Stomach smooth muscle (tissue), 2 donors: ENCODE results near the gene WDR90.
"Not testable (repeated sequence)": the region's sequence is repeated elsewhere in the genome, so short reads cannot be mapped to it uniquely, and the experiment has no call there.

Experiments
- H3K27ac ChIP-seq: one replicate; pipeline ENCODE4 v1.7.0; 2013; ENCODE audit warnings: mild to moderate bottlenecking, low read length, inconsistent platforms
- H3K27me3 ChIP-seq, 2 donors: one replicate each; pipeline ENCODE4 v1.7.0; 2013; ENCODE audit warnings: low read length in 2 of 2; ENCODE audit not compliant: insufficient read depth in 2 of 2, control insufficient read depth in 1 of 2
- H3K36me3 ChIP-seq, 2 donors: one replicate each; pipeline ENCODE4 v1.7.0; 2013; ENCODE audit warnings: low read length in 2 of 2; ENCODE audit not compliant: control insufficient read depth in 2 of 2, insufficient read depth in 2 of 2
- H3K4me1 ChIP-seq: one replicate; pipeline ENCODE4 v1.7.0; 2013; ENCODE audit warnings: low read length; ENCODE audit not compliant: control insufficient read depth, insufficient read depth
- H3K4me3 ChIP-seq, 2 donors: one replicate each; pipeline ENCODE4 v1.7.0; 2013; ENCODE audit warnings: low read length in 2 of 2
- H3K9ac ChIP-seq, 2 donors: one replicate each; pipeline ENCODE4 v1.7.0; 2013; ENCODE audit warnings: low read length in 2 of 2, mild to moderate bottlenecking in 1 of 2
- H3K9me3 ChIP-seq, 2 donors: one replicate each; pipeline ENCODE4 v1.7.0; 2013; ENCODE audit warnings: low read length in 2 of 2; ENCODE audit not compliant: control insufficient read depth in 2 of 2
- donor health status: healthy.
- donor health status: Pancreatic carcinoma.

Gene WDR90

DNA sequence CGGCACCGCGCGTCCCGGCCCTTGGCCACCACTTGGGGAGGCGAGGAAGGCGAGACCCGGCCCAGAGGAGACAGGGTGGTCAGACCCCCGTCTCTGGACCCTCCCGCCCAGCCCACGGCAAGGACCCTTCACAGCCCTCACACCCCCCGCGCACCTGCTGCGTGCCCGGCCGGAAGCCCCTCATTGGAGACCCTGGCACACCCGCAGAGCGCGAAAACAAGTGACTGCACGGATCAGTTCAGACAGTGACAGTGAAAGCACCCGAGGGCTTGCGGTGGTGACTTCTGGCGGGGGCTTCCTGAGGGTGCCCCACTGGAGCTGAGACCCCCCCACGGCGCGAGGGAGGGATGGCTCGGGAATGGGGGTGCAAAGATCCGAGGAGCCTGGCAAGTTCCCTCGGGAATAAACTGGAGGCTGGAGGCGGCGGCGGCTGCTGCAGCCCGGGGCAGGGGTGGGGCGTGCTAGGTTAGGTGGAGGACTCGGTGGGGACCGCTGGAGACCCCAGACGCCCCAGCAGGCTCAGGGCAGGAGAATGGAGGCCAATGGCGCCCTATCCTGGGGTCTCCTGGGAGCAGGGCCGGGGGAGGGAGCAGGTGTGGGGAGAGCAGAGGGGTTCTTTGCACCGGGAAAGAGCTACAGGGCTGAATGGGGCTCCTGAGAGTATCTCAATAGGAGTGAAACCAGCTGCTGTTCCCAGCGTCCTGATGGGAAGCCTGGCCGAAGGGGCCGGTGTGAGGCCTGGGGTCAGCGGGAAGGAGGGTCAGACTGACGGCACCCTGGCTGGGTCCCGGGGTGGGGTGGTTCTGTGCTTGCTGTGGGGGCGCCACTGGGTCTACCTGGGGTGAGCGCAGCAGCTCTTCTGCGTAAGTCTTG is 57.3 kb downstream of the WDR90 start:
- peaks cover 80 to 84% of the 10 kb centered on the region in 2 donors for H3K27me3 ChIP-seq
- no peak overlapping the region for H3K9ac ChIP-seq
- no peak overlapping the region for H3K4me3 ChIP-seq
- no peak overlapping the region for H3K27ac ChIP-seq
- peaks cover 18% of the 10 kb centered on the region for H3K4me1 ChIP-seq
- no peaks in the 10 kb centered on the region for H3K36me3 ChIP-seq
- H3K9me3 ChIP-seq: no peaks in the 10 kb centered on the region

DNA sequence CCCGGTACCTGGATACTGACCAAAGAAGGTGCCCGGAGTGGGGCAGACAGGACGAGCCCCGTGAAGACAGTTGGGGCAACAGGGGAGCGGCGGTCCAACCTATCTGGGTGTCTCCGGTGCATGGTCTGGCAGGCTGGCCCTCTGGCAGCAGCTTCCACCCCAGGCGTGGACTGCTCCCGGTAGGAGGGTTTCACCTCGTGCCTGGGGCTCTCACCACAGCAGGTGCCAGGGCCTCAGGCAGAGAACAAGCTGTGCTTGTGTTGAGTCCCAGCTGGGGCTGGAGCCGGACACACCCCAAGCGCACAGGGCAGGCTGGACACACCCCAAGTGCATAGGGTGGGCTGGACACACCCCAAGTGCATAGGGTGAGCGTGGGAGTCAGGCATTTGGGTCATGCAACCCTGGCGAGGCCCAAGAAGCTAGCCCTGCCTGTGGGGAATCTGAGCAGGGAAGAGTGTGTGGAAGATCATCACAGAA is 57.9 kb downstream of the WDR90 start:
- H3K9ac ChIP-seq: no peak overlapping the region
- no peak overlapping the region for H3K27ac ChIP-seq
- H3K4me3 ChIP-seq: no peak overlapping the region
- no peaks in the 10 kb centered on the region for H3K36me3 ChIP-seq
- peaks cover 74 to 80% of the 10 kb centered on the region in 2 donors for H3K27me3 ChIP-seq
- H3K9me3 ChIP-seq: no peaks in the 10 kb centered on the region
- peaks cover 18% of the 10 kb centered on the region for H3K4me1 ChIP-seq

DNA sequence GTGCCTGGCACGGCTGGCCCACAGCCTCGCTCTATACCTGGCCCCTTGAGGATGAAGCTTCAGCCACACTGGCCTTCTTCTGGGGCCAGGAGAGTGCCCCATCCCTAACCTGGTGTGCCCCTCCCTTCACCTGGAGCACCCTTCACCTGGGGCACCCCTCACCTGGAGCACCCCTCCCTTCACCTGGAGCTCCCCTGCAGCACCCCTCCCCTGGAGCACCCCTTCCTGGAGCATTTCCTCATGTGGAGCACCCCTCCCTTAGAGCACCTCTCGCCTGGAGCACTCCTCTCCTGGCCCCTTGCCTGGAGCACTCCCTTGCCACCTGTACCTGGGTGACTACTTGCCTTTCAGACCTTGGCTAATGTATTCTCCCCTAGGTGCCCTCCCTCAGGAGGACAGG is 58.9 kb downstream of the WDR90 start:
- peaks cover 18% of the 10 kb centered on the region for H3K4me1 ChIP-seq
- H3K36me3 ChIP-seq: no peaks in the 10 kb centered on the region
- H3K4me3 ChIP-seq: no peak overlapping the region
- H3K9ac ChIP-seq: no peak overlapping the region
- H3K27me3 ChIP-seq: peaks cover 65 to 72% of the 10 kb centered on the region in 2 donors
- H3K9me3 ChIP-seq: no peaks in the 10 kb centered on the region
- no peak overlapping the region for H3K27ac ChIP-seq

DNA sequence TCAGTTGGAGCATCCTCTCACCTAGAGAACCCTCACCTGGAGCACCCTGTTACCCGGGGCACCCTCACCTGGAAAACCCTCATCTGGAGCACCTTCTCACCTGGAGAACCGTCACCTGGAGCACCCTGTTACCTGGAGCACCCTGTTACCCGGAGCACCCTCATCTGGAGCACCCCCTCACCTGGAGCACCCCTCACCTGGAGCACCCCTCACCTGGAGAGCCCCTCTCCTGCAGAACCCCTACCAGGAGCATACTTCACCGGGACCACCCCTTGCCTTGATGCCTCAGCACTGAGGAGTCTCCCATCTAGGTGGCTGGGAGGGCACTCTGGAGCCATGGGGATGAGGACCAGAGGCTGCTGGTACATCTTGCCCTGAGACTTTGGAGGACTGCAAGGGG is 59.8 kb downstream of the WDR90 start:
- H3K27me3 ChIP-seq: peaks cover 56 to 62% of the 10 kb centered on the region in 2 donors
- H3K9ac ChIP-seq: no peak overlapping the region
- no peak overlapping the region for H3K27ac ChIP-seq
- no peaks in the 10 kb centered on the region for H3K36me3 ChIP-seq
- H3K4me1 ChIP-seq: peaks cover 19% of the 10 kb centered on the region
- no peaks in the 10 kb centered on the region for H3K9me3 ChIP-seq
- no peak overlapping the region for H3K4me3 ChIP-seq

DNA sequence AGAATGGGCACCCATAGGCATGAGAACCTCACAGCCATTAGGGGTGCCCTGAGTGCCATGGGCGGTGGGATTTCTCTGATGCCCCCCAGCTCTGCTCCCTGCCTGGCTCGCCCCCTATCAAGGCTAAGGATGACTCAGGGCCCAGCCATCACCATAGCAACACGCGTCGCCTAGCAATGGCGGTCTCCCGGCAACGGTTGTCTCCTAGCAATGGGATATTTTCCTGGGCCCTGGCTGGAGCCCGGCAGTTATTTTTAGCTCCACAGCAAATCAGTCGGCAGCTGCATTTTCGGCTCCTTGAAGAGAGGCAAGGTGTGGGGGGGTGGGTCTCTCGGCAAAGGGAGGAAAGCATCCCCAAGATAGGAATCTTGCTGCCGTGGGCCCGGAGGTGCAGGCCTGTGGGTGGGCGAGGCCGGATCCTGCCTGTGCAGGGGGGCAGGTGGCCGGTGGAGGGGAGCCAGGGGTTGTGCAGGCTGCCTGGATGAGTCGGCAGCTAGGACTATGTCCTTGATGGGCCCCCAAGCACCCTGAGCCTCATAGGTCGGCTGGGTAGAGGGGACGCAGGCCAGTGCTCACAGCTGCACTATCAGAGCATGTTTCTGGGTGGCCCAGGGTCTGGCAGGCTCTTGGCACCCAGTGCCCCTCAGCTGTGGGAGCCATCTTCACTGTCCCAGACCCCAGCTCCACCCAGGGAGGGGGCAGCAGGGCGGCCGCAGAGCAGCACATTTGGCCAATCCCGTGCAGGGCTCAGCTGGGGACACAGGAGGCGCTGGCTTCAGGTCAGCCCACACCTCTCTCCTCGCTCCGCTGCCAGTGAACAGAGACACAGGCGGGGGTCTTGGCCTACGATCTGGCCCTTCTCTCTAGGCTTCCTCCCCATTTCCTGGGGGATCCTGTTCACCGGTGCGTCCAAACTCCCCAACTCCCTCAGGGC is 60.7 kb downstream of the WDR90 start:
- no peak overlapping the region for H3K4me3 ChIP-seq
- peaks cover 27% of the 10 kb centered on the region for H3K4me1 ChIP-seq
- no peak overlapping the region for H3K9ac ChIP-seq
- H3K27ac ChIP-seq: no peak overlapping the region
- peaks cover 49 to 54% of the 10 kb centered on the region in 2 donors for H3K27me3 ChIP-seq
- H3K36me3 ChIP-seq: no peaks in the 10 kb centered on the region
- H3K9me3 ChIP-seq: no peaks in the 10 kb centered on the region

DNA sequence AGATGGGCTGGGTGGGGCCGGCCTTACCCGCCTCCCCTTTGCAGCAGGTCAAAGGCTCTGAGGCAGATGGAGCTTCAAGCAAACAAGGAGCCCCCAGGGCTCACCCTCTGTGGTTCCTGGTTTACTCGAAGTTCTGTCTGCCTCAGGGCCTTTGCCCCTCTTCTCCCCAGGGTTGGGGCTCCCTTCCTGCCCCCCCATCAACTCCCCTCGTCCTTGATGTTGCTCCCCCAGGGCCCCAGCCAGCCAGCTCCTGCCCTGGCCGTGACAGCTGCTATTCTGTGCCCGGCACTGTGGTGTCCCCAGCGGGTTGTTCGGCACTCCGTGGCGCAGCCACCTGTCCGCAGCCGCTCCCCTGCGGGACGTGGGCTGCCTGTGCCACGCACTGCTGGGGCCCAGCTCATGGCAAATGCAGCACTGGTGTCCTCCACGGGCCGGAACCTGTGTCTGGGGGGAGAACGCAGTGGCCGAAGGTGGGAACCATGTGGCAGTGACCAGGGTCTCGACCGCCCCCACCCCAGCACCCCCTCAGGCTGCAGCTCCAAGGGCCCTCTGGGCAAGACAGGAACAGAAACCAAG is 61.4 kb downstream of the WDR90 start:
- Histone ChIP-seq H3K4me3 (no peak overlapping the region), H3K4me1 (peaks cover 32% of the 10 kb centered on the region), H3K36me3 (no peaks in the 10 kb centered on the region), H3K9ac (no peak overlapping the region), H3K27me3 (peaks cover 47 to 51% of the 10 kb centered on the region in 2 donors), H3K9me3 (no peaks in the 10 kb centered on the region), H3K27ac (no peak overlapping the region)

DNA sequence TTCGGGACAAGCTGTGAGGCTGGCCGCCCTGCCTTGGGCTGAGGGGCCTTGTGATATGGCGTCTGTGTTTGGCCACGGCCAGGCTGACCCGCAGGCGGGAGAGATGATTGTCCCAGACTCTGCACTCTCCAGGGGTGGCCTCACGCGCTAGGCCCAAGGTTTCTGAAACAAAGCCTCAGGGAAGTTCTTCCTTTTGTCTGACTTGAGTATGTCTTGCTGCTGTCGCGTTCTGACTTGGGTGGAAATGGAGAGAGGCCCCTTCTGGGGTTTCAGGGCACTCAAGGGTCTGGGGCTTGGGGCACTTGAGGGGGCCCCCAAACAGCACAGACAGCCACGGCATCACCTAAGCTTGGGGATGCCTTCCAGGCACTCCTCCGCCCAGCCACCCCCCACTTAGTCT is 61.9 kb downstream of the WDR90 start:
- Histone ChIP-seq H3K27ac (no peak overlapping the region), H3K9ac (no peak overlapping the region), H3K4me1 (peaks cover 35% of the 10 kb centered on the region), H3K9me3 (no peaks in the 10 kb centered on the region), H3K27me3 (peaks cover 48 to 53% of the 10 kb centered on the region in 2 donors), H3K4me3 (no peak overlapping the region), H3K36me3 (no peaks in the 10 kb centered on the region)

DNA sequence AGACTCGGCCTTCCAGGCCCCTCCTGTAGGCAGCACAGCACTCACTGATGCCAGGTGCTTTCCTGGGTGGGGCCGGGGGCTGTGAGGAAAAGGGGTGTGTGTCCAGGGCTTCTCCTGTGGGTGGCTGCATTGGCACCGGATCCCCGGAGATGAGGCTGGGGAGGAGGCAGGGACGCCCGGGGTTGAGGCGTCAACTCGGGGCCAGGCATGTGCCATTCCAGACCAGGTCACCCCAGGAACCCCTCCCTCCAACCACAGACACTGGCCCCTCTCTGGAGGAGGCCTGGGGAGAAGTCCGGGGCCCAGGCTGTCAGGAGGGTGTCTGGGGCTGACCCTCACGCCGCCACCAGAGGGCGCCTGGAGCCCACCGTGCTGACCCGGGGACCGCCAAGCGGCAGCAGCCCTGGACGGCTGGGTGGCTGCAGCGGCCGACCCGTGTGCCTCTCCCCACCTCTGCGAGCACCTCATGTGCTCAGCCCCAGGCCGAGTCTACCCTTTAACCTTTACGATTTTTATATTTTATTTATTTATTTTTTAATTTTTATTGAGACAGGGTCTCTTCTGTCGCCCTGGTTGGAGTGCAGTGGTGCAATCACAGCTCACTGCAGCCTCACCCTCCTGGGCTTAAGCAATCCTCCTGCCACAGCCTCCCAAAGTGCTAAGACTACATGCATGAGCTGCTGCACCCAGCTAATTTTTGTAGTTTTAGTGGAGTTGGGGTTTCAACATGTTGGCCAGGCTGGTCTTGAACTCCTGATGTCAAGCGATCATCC is 62.6 kb downstream of the WDR90 start:
- Histone ChIP-seq H3K36me3 (no peaks in the 10 kb centered on the region), H3K27me3 (peaks cover 46 to 53% of the 10 kb centered on the region in 2 donors), H3K4me3 (no peak overlapping the region), H3K9me3 (no peaks in the 10 kb centered on the region), H3K4me1 (peaks cover 35% of the 10 kb centered on the region), H3K9ac (no peak overlapping the region), H3K27ac (no peak overlapping the region)

DNA sequence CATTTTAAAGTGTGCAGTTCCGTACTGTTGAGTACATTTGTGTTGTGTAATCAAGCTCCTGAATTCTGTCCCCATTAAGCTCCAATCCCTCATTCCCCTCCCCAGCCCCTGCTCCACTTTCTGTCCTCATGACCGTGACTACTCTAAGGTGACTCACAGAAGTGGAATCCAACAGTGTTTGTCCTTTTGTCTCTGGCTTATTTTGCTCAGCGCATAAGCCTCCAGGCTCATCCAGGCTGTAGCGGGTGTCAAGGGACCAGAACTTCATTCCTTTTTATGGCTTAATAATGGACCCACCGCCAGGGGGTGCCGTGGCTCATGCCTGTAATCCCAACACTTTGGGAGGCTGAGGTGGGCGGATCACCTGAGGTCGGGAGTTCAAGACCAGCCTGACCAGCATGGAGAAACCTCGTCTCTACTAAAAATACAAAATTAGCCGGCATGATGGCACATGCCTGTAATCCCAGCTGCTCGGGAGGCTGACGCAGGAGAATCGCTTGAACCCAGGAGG is 63.6 kb downstream of the WDR90 start:
- H3K27ac ChIP-seq, H3K36me3 ChIP-seq, H3K4me3 ChIP-seq, H3K9ac ChIP-seq, H3K9me3 ChIP-seq: not testable (repeated sequence)
- Histone ChIP-seq H3K27me3 (peaks cover 38 to 49% of the 10 kb centered on the region in 2 donors), H3K4me1 (peaks cover 40% of the 10 kb centered on the region)

DNA sequence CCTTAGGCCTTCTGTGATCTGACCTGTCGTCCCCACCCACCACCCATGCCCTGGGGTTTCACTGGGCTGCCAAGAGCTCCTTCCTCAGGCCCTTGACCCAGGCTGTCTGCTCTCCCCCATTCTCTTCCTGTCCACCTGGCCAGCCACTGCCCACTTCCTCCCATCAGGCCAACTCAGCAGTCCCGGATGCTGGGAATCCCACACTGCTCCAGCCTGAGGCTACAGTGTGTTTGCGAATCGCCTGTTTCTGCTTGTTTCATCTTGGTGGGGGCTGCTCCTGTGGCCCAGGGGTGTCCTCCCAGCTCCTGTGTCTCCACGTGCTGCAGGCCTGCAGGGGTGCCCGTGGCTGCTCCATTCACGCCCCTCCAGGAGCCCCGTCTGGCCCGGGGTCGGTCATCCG is 64.9 kb downstream of the WDR90 start:
- no peak overlapping the region for H3K9ac ChIP-seq
- H3K36me3 ChIP-seq: no peaks in the 10 kb centered on the region
- H3K9me3 ChIP-seq: no peaks in the 10 kb centered on the region
- H3K27ac ChIP-seq: no peak overlapping the region
- H3K4me3 ChIP-seq: no peak overlapping the region
- peaks cover 44% of the 10 kb centered on the region for H3K4me1 ChIP-seq
- peaks cover 25 to 37% of the 10 kb centered on the region in 2 donors for H3K27me3 ChIP-seq
